Gastroesophageal sphincter (tissue), 3 donors: ENCODE data around the gene GPRASP2.

Experiments used
- EP300 ChIP-seq: sonication (generic); formaldehyde crosslinking; IDR thresholded peaks from one replicate; pipeline ENCODE4 v1.6.1; 2017; ENCODE audit warnings: antibody characterized with exemption, mild to moderate bottlenecking
- POLR2A ChIP-seq, 2 donors: fragments of 450-650 bp; IDR thresholded peaks; one replicate each; pipeline ENCODE4 v1.6.1; 2017; ENCODE audit warnings: antibody characterized with exemption in 2 of 2, mild to moderate bottlenecking in 2 of 2, moderate library complexity in 1 of 2
- POLR2AphosphoS5 ChIP-seq: sonication (generic); formaldehyde crosslinking; IDR thresholded peaks from one replicate; pipeline ENCODE4 v1.6.1; 2017; ENCODE audit warnings: antibody characterized with exemption
- TF ChIP-seq, protein P1 (sequence below), 4 experiments: fragments of 200-600 bp in 2 of 4; fragments of 450-650 bp in 2 of 4; sonication (generic) in 1 of 4; IDR thresholded peaks; one replicate each; pipeline ENCODE4 v1.5.1; 2017 to 2019; ENCODE audit warnings: antibody characterized with exemption in 4 of 4, mild to moderate bottlenecking in 2 of 4, moderate library complexity in 2 of 4

- no peak for TF ChIP-seq POLR2AphosphoS5
- TF ChIP-seq, protein P1, sequence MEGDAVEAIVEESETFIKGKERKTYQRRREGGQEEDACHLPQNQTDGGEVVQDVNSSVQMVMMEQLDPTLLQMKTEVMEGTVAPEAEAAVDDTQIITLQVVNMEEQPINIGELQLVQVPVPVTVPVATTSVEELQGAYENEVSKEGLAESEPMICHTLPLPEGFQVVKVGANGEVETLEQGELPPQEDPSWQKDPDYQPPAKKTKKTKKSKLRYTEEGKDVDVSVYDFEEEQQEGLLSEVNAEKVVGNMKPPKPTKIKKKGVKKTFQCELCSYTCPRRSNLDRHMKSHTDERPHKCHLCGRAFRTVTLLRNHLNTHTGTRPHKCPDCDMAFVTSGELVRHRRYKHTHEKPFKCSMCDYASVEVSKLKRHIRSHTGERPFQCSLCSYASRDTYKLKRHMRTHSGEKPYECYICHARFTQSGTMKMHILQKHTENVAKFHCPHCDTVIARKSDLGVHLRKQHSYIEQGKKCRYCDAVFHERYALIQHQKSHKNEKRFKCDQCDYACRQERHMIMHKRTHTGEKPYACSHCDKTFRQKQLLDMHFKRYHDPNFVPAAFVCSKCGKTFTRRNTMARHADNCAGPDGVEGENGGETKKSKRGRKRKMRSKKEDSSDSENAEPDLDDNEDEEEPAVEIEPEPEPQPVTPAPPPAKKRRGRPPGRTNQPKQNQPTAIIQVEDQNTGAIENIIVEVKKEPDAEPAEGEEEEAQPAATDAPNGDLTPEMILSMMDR (IDR thresholded peaks at IDR 0.05): no peak
- TF ChIP-seq POLR2A (IDR thresholded peaks at IDR 0.05): no peak
- no peak for TF ChIP-seq EP300
Measured at GRCh38 chrX:102715967-102716366, 3.7 kb downstream of the GPRASP2 start.
